Neural cell (in vitro differentiated cells): ENCODE measurements around the gene CNTFR. TPM values are rescaled to one million over a fixed set of nuclear protein-coding genes. Genes with fewer than 3 reads are reported as not detected.

Source experiments
- H2AFZ ChIP-seq: fragments of 200-600, 300-800 bp; sonication (generic), shearing (Covaris generic); 2 replicates; pipeline ENCODE4 v1.6.0; 2014; ENCODE audit warnings: low read depth, mild to moderate bottlenecking, antibody characterized with exemption, low read length, moderate library complexity
- H3F3A ChIP-seq: fragments of 200-600 bp; shearing (Covaris generic); 2 replicates; pipeline ENCODE4 v1.6.1; 2016; ENCODE audit warnings: mild to moderate bottlenecking, moderate library complexity, mixed read lengths, antibody characterized with exemption, low read length; ENCODE audit not compliant: insufficient read depth, poor library complexity, severe bottlenecking
- H3K27ac ChIP-seq: fragments of 200-600, 300-800 bp; sonication (generic), shearing (Covaris generic); 2 replicates; pipeline ENCODE4 v1.5.1; 2014; ENCODE audit warnings: mild to moderate bottlenecking, low read length, moderate library complexity
- H3K27me3 ChIP-seq: fragments of 300-800, 200-600 bp; sonication (generic), shearing (Covaris generic); 2 replicates; pipeline ENCODE4 v1.6.0; 2014; ENCODE audit warnings: mild to moderate bottlenecking, low read depth, low read length, moderate library complexity; ENCODE audit not compliant: insufficient read depth
- H3K36me3 ChIP-seq: fragments of 300-800, 200-600 bp; sonication (generic), shearing (Covaris generic); 2 replicates; pipeline ENCODE4 v1.5.1; 2014; ENCODE audit warnings: mild to moderate bottlenecking, antibody characterized with exemption, low read length, moderate library complexity; ENCODE audit not compliant: insufficient read depth
- H3K4me2 ChIP-seq: fragments of 300-800, 200-600 bp; sonication (generic), shearing (Covaris generic); 2 replicates; pipeline ENCODE4 v1.6.0; 2014; ENCODE audit warnings: mild to moderate bottlenecking, low read length
- H3K4me3 ChIP-seq: fragments of 300-800, 200-600 bp; sonication (generic), shearing (Covaris generic); 2 replicates; pipeline ENCODE4 v1.5.1; 2014; ENCODE audit warnings: mild to moderate bottlenecking, low read length, moderate library complexity
- H3K79me2 ChIP-seq: fragments of 200-600 bp; shearing (Covaris generic); replicated peaks from 2 replicates; pipeline ENCODE4 v1.6.0; 2014; ENCODE audit warnings: mild to moderate bottlenecking, low read length, moderate library complexity; ENCODE audit not compliant: insufficient read depth
- H3K9ac ChIP-seq: fragments of 300-800, 200-600 bp; sonication (generic), shearing (Covaris generic); 2 replicates; pipeline ENCODE4 v1.6.1; 2016; ENCODE audit warnings: mild to moderate bottlenecking, low read length, mixed read lengths
- H3K9me2 ChIP-seq: fragments of 200-600 bp; shearing (Covaris generic); 2 replicates; pipeline ENCODE4 v1.6.1; 2016; ENCODE audit warnings: mild to moderate bottlenecking, low read length, mixed read lengths; ENCODE audit not compliant: insufficient read depth
- H3K9me3 ChIP-seq: fragments of 200-600, 300-800 bp; sonication (generic), shearing (Covaris generic); 2 replicates; pipeline ENCODE4 v1.6.1; 2016; ENCODE audit warnings: mild to moderate bottlenecking, mixed run types, low read length, moderate library complexity, mixed read lengths
- H4K20me1 ChIP-seq: fragments of 200-600 bp; shearing (Covaris generic); 2 replicates; pipeline ENCODE4 v1.6.1; 2016; ENCODE audit warnings: mild to moderate bottlenecking, mixed run types; ENCODE audit not compliant: insufficient read depth
- CTCF ChIP-seq: fragments of 450-650 bp; IDR thresholded peaks from 2 replicates; pipeline ENCODE4 v1.5.1; 2014; ENCODE audit warnings: antibody characterized with exemption, mild to moderate bottlenecking, moderate library complexity; ENCODE audit not compliant: poor library complexity, severe bottlenecking
- EP300 ChIP-seq: fragments of 450-650 bp; conservative IDR thresholded peaks from 2 replicates; pipeline ENCODE4 v1.6.1; 2014; ENCODE audit warnings: antibody characterized with exemption, mild to moderate bottlenecking, moderate library complexity; ENCODE audit not compliant: poor library complexity, severe bottlenecking
- EZH2 ChIP-seq: fragments of 200-600, 300-800 bp; shearing (Covaris generic), sonication (generic); IDR thresholded peaks from 2 replicates; pipeline ENCODE4 v1.6.1; 2014; ENCODE audit warnings: antibody characterized with exemption, low read length, borderline replicate concordance, mild to moderate bottlenecking; ENCODE audit not compliant: insufficient read depth, poor library complexity, severe bottlenecking
- MXI1 ChIP-seq: fragments of 450-650 bp; conservative IDR thresholded peaks from 2 replicates; pipeline ENCODE4 v1.6.1; 2014; ENCODE audit warnings: antibody characterized with exemption, mild to moderate bottlenecking; ENCODE audit not compliant: poor library complexity, severe bottlenecking
- POLR2AphosphoS5 ChIP-seq: IDR thresholded peaks from 2 replicates; pipeline ENCODE4 v1.6.1; 2012
- RAD21 ChIP-seq: fragments of 450-650 bp; conservative IDR thresholded peaks from 2 replicates; pipeline ENCODE4 v1.6.1; 2014; ENCODE audit warnings: antibody characterized with exemption, mild to moderate bottlenecking, moderate library complexity
- REST ChIP-seq: IDR thresholded peaks from 2 replicates; pipeline ENCODE4 v1.6.1; 2012; ENCODE audit warnings: borderline replicate concordance
- SMC3 ChIP-seq: fragments of 450-650 bp; conservative IDR thresholded peaks from 2 replicates; pipeline ENCODE4 v1.6.1; 2014; ENCODE audit warnings: antibody characterized with exemption, mild to moderate bottlenecking, moderate library complexity; ENCODE audit not compliant: poor library complexity
- TAF1 ChIP-seq: IDR thresholded peaks from 2 replicates; pipeline ENCODE4 v1.6.1; 2012; ENCODE audit warnings: low read depth
- polyA plus RNA-seq: library from polyadenylated mRNA; depleted of rRNA; stranded (reverse); fragments of >200 nt; gene quantifications from 2 replicates; pipeline ENCODE4 v1.2.3, GENCODE V29; 2014

The CNTFR gene
- polyA plus RNA-seq, 1 donor from 2014 or later, result 19.0 TPM

GRCh38 chr9:34554211-34555001, 35.1 kb downstream of the CNTFR start:
- TF ChIP-seq EP300, result no peak
- TF ChIP-seq EZH2, result no peak
- H3K9ac ChIP-seq, result no peak overlapping the region
- H3K36me3 ChIP-seq, result no peaks in the 10 kb centered on the region
- no peak overlapping the region for H3K27ac ChIP-seq
- H3K9me2 ChIP-seq, result no peaks in the 10 kb centered on the region
- H3K79me2 ChIP-seq, result no peaks in the 10 kb centered on the region
- H3F3A ChIP-seq, result no peaks in the 10 kb centered on the region
- H3K27me3 ChIP-seq, result no peaks in the 10 kb centered on the region
- no peaks in the 10 kb centered on the region for H3K9me3 ChIP-seq
- no peak overlapping the region for H3K4me3 ChIP-seq
- H4K20me1 ChIP-seq, result no peaks in the 10 kb centered on the region
- no peak overlapping the region for H3K4me2 ChIP-seq
- no peak overlapping the region for H2AFZ ChIP-seq

GRCh38 chr9:34553511-34554021, 36.0 kb downstream of the CNTFR start:
- no peak overlapping the region for H3K27ac ChIP-seq
- H4K20me1 ChIP-seq, result no peaks in the 10 kb centered on the region
- no peak overlapping the region for H3K9ac ChIP-seq
- no peaks in the 10 kb centered on the region for H3K36me3 ChIP-seq
- no peak overlapping the region for H3K4me2 ChIP-seq
- no peaks in the 10 kb centered on the region for H3K9me3 ChIP-seq
- H3K4me3 ChIP-seq, result no peak overlapping the region
- no peaks in the 10 kb centered on the region for H3K27me3 ChIP-seq
- H3K79me2 ChIP-seq, result no peaks in the 10 kb centered on the region
- no peak overlapping the region for H2AFZ ChIP-seq
- H3F3A ChIP-seq, result no peaks in the 10 kb centered on the region
- TF ChIP-seq SMC3, result no peak
- no peak for TF ChIP-seq EP300
- TF ChIP-seq POLR2AphosphoS5, result no peak
- TF ChIP-seq REST, result no peak
- no peaks in the 10 kb centered on the region for H3K9me2 ChIP-seq

GRCh38 chr9:34552986-34553385, 36.5 kb downstream of the CNTFR start:
- H3K9me3 ChIP-seq, result no peaks in the 10 kb centered on the region
- no peak overlapping the region for H3K27ac ChIP-seq
- H3K79me2 ChIP-seq, result no peaks in the 10 kb centered on the region
- no peak for TF ChIP-seq POLR2AphosphoS5
- TF ChIP-seq REST, result no peak
- no peak for TF ChIP-seq MXI1
- no peak for TF ChIP-seq RAD21
- TF ChIP-seq EZH2, result no peak
- TF ChIP-seq TAF1, result no peak
- no peak for TF ChIP-seq CTCF
- no peak for TF ChIP-seq SMC3
- TF ChIP-seq EP300, result no peak
- no peaks in the 10 kb centered on the region for H4K20me1 ChIP-seq
- H3K27me3 ChIP-seq, result no peaks in the 10 kb centered on the region
- no peaks in the 10 kb centered on the region for H3K9me2 ChIP-seq
- no peaks in the 10 kb centered on the region for H3K36me3 ChIP-seq
- H3K4me3 ChIP-seq, result no peak overlapping the region
- H3F3A ChIP-seq, result no peaks in the 10 kb centered on the region
- H3K9ac ChIP-seq, result no peak overlapping the region
- H3K4me2 ChIP-seq, result no peak overlapping the region
- no peak overlapping the region for H2AFZ ChIP-seq
